Activated CD4-positive, alpha-beta T cell treated with anti-CD3 and anti-CD28 coated beads, Interleukin-2, amount 10 ng/mL, durations not matched to agents 24 days and 14 days (primary cell): ENCODE data around the gene SBF2. TPM values are rescaled to one million over a fixed set of nuclear protein-coding genes. Genes with fewer than 3 reads are reported as not detected.
"Not testable (repeated sequence)": the region's sequence is repeated elsewhere in the genome, so short reads cannot be mapped to it uniquely, and the experiment has no call there.

Experiments
- DNase-seq: peaks from one replicate; pipeline ENCODE4 v3.0.0; 2022
- H3K27ac Mint-ChIP-seq: one replicate; pipeline ENCODE4 v1.8.0; 2022; ENCODE audit warnings: mild to moderate bottlenecking, mixed read lengths
- H3K27me3 Mint-ChIP-seq: one replicate; pipeline ENCODE4 v1.8.0; 2022; ENCODE audit warnings: mixed read lengths
- H3K36me3 Mint-ChIP-seq: one replicate; pipeline ENCODE4 v1.8.0; 2022; ENCODE audit warnings: low read depth, mild to moderate bottlenecking, mixed read lengths
- H3K4me1 Mint-ChIP-seq: one replicate; pipeline ENCODE4 v1.8.0; 2021; ENCODE audit warnings: mixed read lengths
- H3K4me3 Mint-ChIP-seq: one replicate; pipeline ENCODE4 v1.8.0; 2022; ENCODE audit warnings: mild to moderate bottlenecking, moderate library complexity, mixed read lengths
- H3K9me3 Mint-ChIP-seq: one replicate; pipeline ENCODE4 v1.8.0; 2021; ENCODE audit warnings: mixed read lengths
- intact Hi-C: fragments of 100-400 bp; cut with micrococcal nuclease; formaldehyde crosslinking; loops from one replicate; pipeline ENCODE4 v1.15.1; 2023
- total RNA-seq: library from RNA; stranded (reverse); gene quantifications from 2 replicates; pipeline ENCODE4 v1.2.3, GENCODE V29; 2022

The SBF2 gene
- total RNA-seq, 1 donor from 2014 or later: 9.1 TPM

GRCh38 chr11:9956483-9956882, 337.5 kb downstream of the SBF2 start:
- H3K4me1 Mint-ChIP-seq: no peaks in the 10 kb centered on the region
- no peak for DNase-seq
- no peak overlapping the region for H3K27ac Mint-ChIP-seq
- H3K4me3 Mint-ChIP-seq: no peak overlapping the region
- no peaks in the 10 kb centered on the region for H3K9me3 Mint-ChIP-seq
- no peaks in the 10 kb centered on the region for H3K27me3 Mint-ChIP-seq
- intact Hi-C loops: no loop called here
- no peaks in the 10 kb centered on the region for H3K36me3 Mint-ChIP-seq

- Mint-ChIP-seq H3K9me3 (no peaks in the 10 kb centered on the region), H3K4me3 (no peak overlapping the region), H3K27me3 (peaks cover 2% of the 10 kb centered on the region), H3K36me3 (no peaks in the 10 kb centered on the region), H3K27ac (no peak overlapping the region), H3K4me1 (no peaks in the 10 kb centered on the region)
- intact Hi-C loops: no loop called here
- no peak for DNase-seq
These were observed 338.6 kb downstream of the SBF2 start for GRCh38 chr11:9955391-9955790.

- no peaks in the 10 kb centered on the region for H3K4me1 Mint-ChIP-seq
- peaks cover 2% of the 10 kb centered on the region for H3K27me3 Mint-ChIP-seq
- H3K36me3 Mint-ChIP-seq: no peaks in the 10 kb centered on the region
- H3K9me3 Mint-ChIP-seq: no peaks in the 10 kb centered on the region
- DNase-seq: no peak
- H3K4me3 Mint-ChIP-seq: no peak overlapping the region
- intact Hi-C loops: no loop called here
- H3K27ac Mint-ChIP-seq: no peak overlapping the region
These were observed 339.9 kb downstream of the SBF2 start for GRCh38 chr11:9953994-9954626.

GRCh38 chr11:9952511-9953196, 341.4 kb downstream of the SBF2 start:
- no peak for DNase-seq
- intact Hi-C loops: no loop called here
- Mint-ChIP-seq H3K4me3 (no peak overlapping the region), H3K9me3 (no peaks in the 10 kb centered on the region), H3K27me3 (peaks cover 2% of the 10 kb centered on the region), H3K4me1 (no peaks in the 10 kb centered on the region), H3K27ac (no peak overlapping the region), H3K36me3 (no peaks in the 10 kb centered on the region)

GRCh38 chr11:9951807-9952206, 342.2 kb downstream of the SBF2 start:
- no peak overlapping the region for H3K4me3 Mint-ChIP-seq
- H3K36me3 Mint-ChIP-seq: no peaks in the 10 kb centered on the region
- intact Hi-C loops: no loop called here
- H3K9me3 Mint-ChIP-seq: no peaks in the 10 kb centered on the region
- DNase-seq: no peak
- H3K27ac Mint-ChIP-seq: no peak overlapping the region
- H3K4me1 Mint-ChIP-seq: no peaks in the 10 kb centered on the region
- peaks cover 2% of the 10 kb centered on the region for H3K27me3 Mint-ChIP-seq

- no peaks in the 10 kb centered on the region for H3K4me1 Mint-ChIP-seq
- peaks cover 2% of the 10 kb centered on the region for H3K27me3 Mint-ChIP-seq
- H3K9me3 Mint-ChIP-seq: no peaks in the 10 kb centered on the region
- intact Hi-C loops: no loop called here
- no peak for DNase-seq
- no peaks in the 10 kb centered on the region for H3K36me3 Mint-ChIP-seq
- H3K4me3 Mint-ChIP-seq: no peak overlapping the region
- no peak overlapping the region for H3K27ac Mint-ChIP-seq
These were observed 343.6 kb downstream of the SBF2 start for GRCh38 chr11:9950462-9950861.

- Mint-ChIP-seq H3K4me1 (no peaks in the 10 kb centered on the region), H3K27me3 (peaks cover 2% of the 10 kb centered on the region), H3K9me3 (no peaks in the 10 kb centered on the region), H3K27ac (no peak overlapping the region), H3K4me3 (no peak overlapping the region), H3K36me3 (no peaks in the 10 kb centered on the region)
- no peak for DNase-seq
- intact Hi-C loops: no loop called here
These were observed 346.7 kb downstream of the SBF2 start for GRCh38 chr11:9947231-9947864.

- intact Hi-C loops, H3K36me3 Mint-ChIP-seq, H3K9me3 Mint-ChIP-seq, H3K4me1 Mint-ChIP-seq, H3K27me3 Mint-ChIP-seq, H3K4me3 Mint-ChIP-seq, H3K27ac Mint-ChIP-seq, DNase-seq: not testable (repeated sequence)
These were observed 348.3 kb downstream of the SBF2 start for GRCh38 chr11:9945680-9946079.

GRCh38 chr11:9943386-9944110, 350.5 kb downstream of the SBF2 start:
- intact Hi-C loops: no loop called here
- no peak for DNase-seq
- Mint-ChIP-seq H3K27ac (no peak overlapping the region), H3K4me3 (no peak overlapping the region), H3K27me3 (no peaks in the 10 kb centered on the region), H3K36me3 (no peaks in the 10 kb centered on the region), H3K9me3 (no peaks in the 10 kb centered on the region), H3K4me1 (no peaks in the 10 kb centered on the region)

GRCh38 chr11:9941991-9942390, 352.0 kb downstream of the SBF2 start:
- no peak for DNase-seq
- Mint-ChIP-seq H3K4me3 (no peak overlapping the region), H3K9me3 (no peaks in the 10 kb centered on the region), H3K36me3 (no peaks in the 10 kb centered on the region), H3K4me1 (no peaks in the 10 kb centered on the region), H3K27me3 (no peaks in the 10 kb centered on the region), H3K27ac (no peak overlapping the region)
- intact Hi-C loops: no loop called here

- H3K4me3 Mint-ChIP-seq, H3K36me3 Mint-ChIP-seq, H3K27me3 Mint-ChIP-seq, DNase-seq, intact Hi-C loops, H3K27ac Mint-ChIP-seq, H3K4me1 Mint-ChIP-seq: not testable (repeated sequence)
- H3K9me3 Mint-ChIP-seq: peaks cover 11% of the 10 kb centered on the region
These were observed 354.9 kb downstream of the SBF2 start for GRCh38 chr11:9939150-9939549.

- H3K4me3 Mint-ChIP-seq: no peak overlapping the region
- intact Hi-C loops: no loop called here
- no peaks in the 10 kb centered on the region for H3K36me3 Mint-ChIP-seq
- no peak overlapping the region for H3K27ac Mint-ChIP-seq
- H3K9me3 Mint-ChIP-seq: peaks cover 23% of the 10 kb centered on the region
- DNase-seq: no peak
- no peaks in the 10 kb centered on the region for H3K4me1 Mint-ChIP-seq
- peaks cover 4% of the 10 kb centered on the region for H3K27me3 Mint-ChIP-seq
These were observed 357.3 kb downstream of the SBF2 start for GRCh38 chr11:9936754-9937153.

- H3K4me1 Mint-ChIP-seq, H3K27me3 Mint-ChIP-seq, intact Hi-C loops, H3K27ac Mint-ChIP-seq, H3K4me3 Mint-ChIP-seq, H3K36me3 Mint-ChIP-seq: not testable (repeated sequence)
- peak; percentile 8 for DNase-seq
- peaks cover 33% of the 10 kb centered on the region for H3K9me3 Mint-ChIP-seq
These were observed 361.2 kb downstream of the SBF2 start for GRCh38 chr11:9932843-9933242.
